Measurements from ENCODE around the gene PDE4B.

DNA sequence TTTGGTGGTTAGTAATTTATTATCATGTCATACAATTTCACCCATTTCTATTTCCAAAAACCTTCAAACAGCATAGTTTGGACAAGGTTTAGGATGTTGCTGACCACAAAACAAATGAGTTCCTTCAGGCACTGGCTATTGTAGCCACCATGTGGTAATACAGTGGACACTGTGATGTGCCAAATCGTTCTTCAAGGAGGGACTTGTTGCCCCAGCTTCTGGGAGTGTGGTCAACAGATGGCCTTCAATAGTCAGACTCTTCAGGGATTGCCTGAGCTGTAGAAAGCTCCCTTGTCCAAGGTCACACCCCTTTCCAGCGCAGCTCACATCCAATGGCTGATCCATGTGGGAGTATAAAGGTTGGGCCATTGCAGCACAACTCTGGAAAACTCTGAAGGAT lies 2.6 kb downstream of the PDE4B start:
- TF ChIP-seq CCAR2 (IDR thresholded peaks at IDR 0.05; ENCODE audit: low read depth, low read length) (no peak), SMAD4 (CRISPR knock-in tag; conservative IDR thresholded peaks at IDR 0.05) (no peak), U2AF1 (optimal IDR thresholded peaks at IDR 0.05; ENCODE audit: low read depth, low read length) (no peak), ZNF507 (tag; conservative IDR thresholded peaks at IDR 0.05) (no peak)
